Ishikawa (cell line): ENCODE data around the gene GALK1.

Experiments used
- CEBPB ChIP-seq: IDR thresholded peaks from 2 replicates; pipeline ENCODE4 v1.6.1; 2012
- CREB1 ChIP-seq: IDR thresholded peaks from 2 replicates; pipeline ENCODE4 v1.6.1; 2012; ENCODE audit warnings: low read depth
- EGR1 ChIP-seq: IDR thresholded peaks from 2 replicates; pipeline ENCODE4 v1.6.1; 2012
- EP300 ChIP-seq: IDR thresholded peaks from 2 replicates; pipeline ENCODE4 v1.6.1; 2012; ENCODE audit warnings: borderline replicate concordance
- FOXM1 ChIP-seq: IDR thresholded peaks from 2 replicates; pipeline ENCODE4 v1.6.1; 2012; ENCODE audit warnings: low read depth, borderline replicate concordance
- MAX ChIP-seq: IDR thresholded peaks from 2 replicates; pipeline ENCODE4 v1.6.1; 2012
- NFIC ChIP-seq: IDR thresholded peaks from 2 replicates; pipeline ENCODE4 v1.6.1; 2012
- RAD21 ChIP-seq: IDR thresholded peaks from 2 replicates; pipeline ENCODE4 v1.6.1; 2012; ENCODE audit warnings: low read depth
- TAF1 ChIP-seq: IDR thresholded peaks from 2 replicates; pipeline ENCODE4 v1.6.1; 2012; ENCODE audit warnings: low read depth, mild to moderate bottlenecking
- TCF12 ChIP-seq: IDR thresholded peaks from 2 replicates; pipeline ENCODE4 v1.6.1; 2012; ENCODE audit warnings: low read depth
- TEAD4 ChIP-seq: IDR thresholded peaks from 2 replicates; pipeline ENCODE4 v1.6.1; 2012
- YY1 ChIP-seq: IDR thresholded peaks from 2 replicates; pipeline ENCODE4 v1.6.1; 2012; ENCODE audit warnings: low read depth
- ZBTB7A ChIP-seq: IDR thresholded peaks from 2 replicates; pipeline ENCODE4 v1.6.1; 2012; ENCODE audit warnings: low read depth
- TF ChIP-seq, protein P1 (sequence below): IDR thresholded peaks from 2 replicates; pipeline ENCODE4 v1.6.1; 2012
- TF ChIP-seq, protein P2 (sequence below): IDR thresholded peaks from 2 replicates; pipeline ENCODE4 v1.6.1; 2012; ENCODE audit warnings: low read depth, mild to moderate bottlenecking

Gene GALK1

DNA sequence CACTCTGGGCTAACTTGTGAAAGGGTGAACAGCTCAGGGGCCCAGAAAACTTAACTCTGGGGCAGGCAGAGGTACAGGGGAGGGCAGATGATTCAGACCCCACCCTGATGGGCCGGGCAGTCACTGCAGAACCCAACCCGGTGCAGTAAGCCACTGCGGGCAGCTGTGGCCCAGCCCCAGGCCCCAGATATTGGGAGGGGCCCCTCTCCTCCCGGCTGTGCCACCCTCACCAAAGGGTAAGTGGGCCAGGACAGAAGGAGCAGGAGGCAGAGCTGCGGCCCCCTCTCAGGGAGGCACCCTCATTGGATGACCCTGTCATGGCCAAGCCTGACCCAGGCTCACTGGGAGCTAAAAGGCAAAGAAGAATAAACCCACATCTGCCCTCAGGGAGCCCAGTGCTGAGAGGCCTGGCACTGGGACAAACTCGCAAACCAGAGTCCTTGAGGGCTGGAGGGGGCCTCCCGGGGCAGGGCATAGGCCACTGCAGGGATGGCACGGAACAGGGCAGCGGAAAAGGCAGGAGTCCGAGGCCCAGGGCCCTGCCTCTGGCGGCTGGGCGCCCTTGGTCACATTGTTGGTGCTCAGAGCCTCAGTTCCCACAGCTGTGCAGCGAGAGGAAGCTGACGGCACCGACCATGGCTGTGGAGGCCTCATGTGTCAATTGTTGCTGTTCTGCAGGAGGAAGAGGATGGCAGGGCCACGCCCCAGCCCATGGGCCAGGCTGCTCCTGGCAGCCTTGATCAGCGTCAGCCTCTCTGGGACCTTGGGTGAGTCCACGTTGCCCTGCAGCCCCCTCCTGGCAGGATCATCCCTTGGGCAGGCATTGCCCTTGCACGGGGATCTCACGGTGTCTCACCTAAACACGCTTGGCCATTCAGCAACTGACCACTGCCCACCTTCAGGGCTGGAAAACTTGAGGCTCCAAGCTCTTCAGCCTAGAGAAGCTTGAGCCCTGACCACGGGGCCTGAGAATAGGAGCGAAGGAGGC is 40.7 kb downstream of the GALK1 start:
- TF ChIP-seq, protein P1, sequence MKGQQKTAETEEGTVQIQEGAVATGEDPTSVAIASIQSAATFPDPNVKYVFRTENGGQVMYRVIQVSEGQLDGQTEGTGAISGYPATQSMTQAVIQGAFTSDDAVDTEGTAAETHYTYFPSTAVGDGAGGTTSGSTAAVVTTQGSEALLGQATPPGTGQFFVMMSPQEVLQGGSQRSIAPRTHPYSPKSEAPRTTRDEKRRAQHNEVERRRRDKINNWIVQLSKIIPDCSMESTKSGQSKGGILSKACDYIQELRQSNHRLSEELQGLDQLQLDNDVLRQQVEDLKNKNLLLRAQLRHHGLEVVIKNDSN = no peak
- TF ChIP-seq CEBPB = no peak
- TF ChIP-seq EGR1 = no peak
- no peak for TF ChIP-seq TAF1
- no peak for TF ChIP-seq RAD21

DNA sequence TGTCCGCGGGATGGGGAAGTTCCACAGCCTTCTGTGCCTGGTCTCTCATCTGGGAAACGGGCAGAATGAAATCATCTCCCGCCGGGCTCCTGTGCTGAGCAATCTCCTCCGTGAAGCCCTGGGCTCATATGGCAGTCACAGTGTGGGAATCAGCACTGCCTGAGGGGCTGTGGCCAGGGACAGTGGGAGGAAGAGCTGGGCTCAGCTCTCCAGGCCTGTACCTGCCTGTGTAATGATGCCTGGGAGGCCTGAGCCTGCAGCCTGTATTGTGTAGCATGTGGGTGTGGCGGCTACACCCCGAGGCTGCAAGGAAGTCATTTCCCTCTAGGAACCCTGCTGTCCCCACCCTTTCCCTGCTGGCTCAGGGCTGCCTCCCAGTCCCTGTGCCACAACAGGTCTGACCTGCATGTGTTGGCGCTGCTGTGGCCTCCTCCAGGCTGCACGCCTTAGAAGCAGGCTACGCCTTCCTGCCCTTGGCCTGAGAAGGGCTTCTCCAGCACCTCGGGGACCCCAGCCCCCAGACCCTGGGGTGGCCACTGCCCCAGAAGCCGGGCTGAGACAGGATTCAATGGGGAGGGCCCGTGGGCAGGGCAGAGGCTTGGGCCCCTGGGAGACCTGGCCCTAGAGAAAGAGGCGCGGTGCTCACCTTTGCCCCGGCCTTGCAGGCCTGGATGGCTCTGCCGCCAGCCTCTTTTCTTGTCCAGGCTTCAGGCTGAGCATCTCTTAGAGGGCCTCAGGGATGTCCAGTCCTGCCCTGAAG is 41.6 kb downstream of the GALK1 start:
- TF ChIP-seq, protein P1 = peak; percentile 41; the same call in 1 of the 2 replicates
- TF ChIP-seq CREB1 (no peak), ZBTB7A (peak; percentile 78), TAF1 (peak; percentile 37; the same call in 1 of the 2 replicates), EP300 (peak; percentile 70; the same call in 1 of the 2 replicates), YY1 (peak; percentile 61; the same call in 1 of the 2 replicates), NFIC (peak; percentile 64; the same call in 1 of the 2 replicates), TEAD4 (peak; percentile 29; the same call in 1 of the 2 replicates), EGR1 (no peak), TCF12 (peak; percentile 81), MAX (peak; percentile 91), FOXM1 (peak; percentile 2; the same call in 1 of the 2 replicates), RAD21 (peak; percentile 30), CEBPB (peak; percentile 20; the same call in 1 of the 2 replicates)
- TF ChIP-seq, protein P2, sequence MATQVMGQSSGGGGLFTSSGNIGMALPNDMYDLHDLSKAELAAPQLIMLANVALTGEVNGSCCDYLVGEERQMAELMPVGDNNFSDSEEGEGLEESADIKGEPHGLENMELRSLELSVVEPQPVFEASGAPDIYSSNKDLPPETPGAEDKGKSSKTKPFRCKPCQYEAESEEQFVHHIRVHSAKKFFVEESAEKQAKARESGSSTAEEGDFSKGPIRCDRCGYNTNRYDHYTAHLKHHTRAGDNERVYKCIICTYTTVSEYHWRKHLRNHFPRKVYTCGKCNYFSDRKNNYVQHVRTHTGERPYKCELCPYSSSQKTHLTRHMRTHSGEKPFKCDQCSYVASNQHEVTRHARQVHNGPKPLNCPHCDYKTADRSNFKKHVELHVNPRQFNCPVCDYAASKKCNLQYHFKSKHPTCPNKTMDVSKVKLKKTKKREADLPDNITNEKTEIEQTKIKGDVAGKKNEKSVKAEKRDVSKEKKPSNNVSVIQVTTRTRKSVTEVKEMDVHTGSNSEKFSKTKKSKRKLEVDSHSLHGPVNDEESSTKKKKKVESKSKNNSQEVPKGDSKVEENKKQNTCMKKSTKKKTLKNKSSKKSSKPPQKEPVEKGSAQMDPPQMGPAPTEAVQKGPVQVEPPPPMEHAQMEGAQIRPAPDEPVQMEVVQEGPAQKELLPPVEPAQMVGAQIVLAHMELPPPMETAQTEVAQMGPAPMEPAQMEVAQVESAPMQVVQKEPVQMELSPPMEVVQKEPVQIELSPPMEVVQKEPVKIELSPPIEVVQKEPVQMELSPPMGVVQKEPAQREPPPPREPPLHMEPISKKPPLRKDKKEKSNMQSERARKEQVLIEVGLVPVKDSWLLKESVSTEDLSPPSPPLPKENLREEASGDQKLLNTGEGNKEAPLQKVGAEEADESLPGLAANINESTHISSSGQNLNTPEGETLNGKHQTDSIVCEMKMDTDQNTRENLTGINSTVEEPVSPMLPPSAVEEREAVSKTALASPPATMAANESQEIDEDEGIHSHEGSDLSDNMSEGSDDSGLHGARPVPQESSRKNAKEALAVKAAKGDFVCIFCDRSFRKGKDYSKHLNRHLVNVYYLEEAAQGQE = no peak

GRCh38 chr17:75722542-75723095 is 42.4 kb downstream of the GALK1 start:
- TF ChIP-seq YY1 = no peak

DNA sequence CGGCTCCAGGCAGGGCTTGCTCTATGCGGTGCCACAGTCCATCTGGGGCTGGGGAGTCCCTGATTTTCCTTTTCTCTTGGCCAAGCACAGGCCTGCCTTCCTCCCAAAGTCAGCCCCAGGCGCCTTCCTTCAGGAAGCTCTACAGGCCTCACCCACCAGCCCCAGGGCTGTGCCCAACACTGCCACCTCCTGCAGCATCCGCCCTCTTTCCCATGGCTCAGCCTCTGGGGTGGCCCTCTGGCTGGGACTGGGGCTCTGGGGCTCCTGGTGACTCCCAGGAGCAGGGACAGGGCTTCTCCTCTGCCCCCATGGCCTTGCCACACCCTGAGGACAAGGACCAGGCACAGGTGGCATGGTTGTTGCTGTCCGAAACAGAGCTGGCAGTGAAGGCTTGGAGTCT is 42.9 kb downstream of the GALK1 start:
- TF ChIP-seq YY1 (no peak), TEAD4 (no peak), TAF1 (no peak), MAX (no peak), RAD21 (no peak)
- TF ChIP-seq, protein P1 = no peak

- TF ChIP-seq FOXM1 = no peak
- no peak for TF ChIP-seq TEAD4
- TF ChIP-seq, protein P2 = no peak
- 0 out of 2 replicates have a peak, but pooled peaks have one; percentile 9 for TF ChIP-seq EP300
- peak; percentile 69 for TF ChIP-seq TAF1
- TF ChIP-seq, protein P1 = peak; percentile 17; the same call in 1 of the 2 replicates
- TF ChIP-seq YY1 = no peak; the same call in 1 of the 2 replicates
- TF ChIP-seq TCF12 = no peak; the same call in 1 of the 2 replicates
- TF ChIP-seq ZBTB7A = no peak
- no peak for TF ChIP-seq EGR1
- TF ChIP-seq CEBPB = no peak
- TF ChIP-seq CREB1 = no peak
- TF ChIP-seq RAD21 = no peak; the same call in 1 of the 2 replicates
- TF ChIP-seq MAX = peak; percentile 58
- TF ChIP-seq NFIC = no peak; the same call in 1 of the 2 replicates
These were observed 43.5 kb downstream of the GALK1 start for GRCh38 chr17:75721463-75722011.
